Stimulated activated CD4-positive, alpha-beta T cell treated with anti-CD3 and anti-CD28 coated beads, Interleukin-15, amount 100 ng/mL, for 24 hours (primary cell): ENCODE measurements around the gene SLC15A3.

Source experiments
- DNase-seq: peaks from one replicate; pipeline ENCODE4 v3.0.0-alpha.2; 2020

The SLC15A3 gene

GRCh38 chr11:60951904-60952741, at the start of gene SLC15A3:
Gene SLC15A3, minus strand, starts transcription at chr11:60952176. Its CDS starts 625 bp downstream, at chr11:60951551.
- peak; percentile 46 for DNase-seq

DNA sequence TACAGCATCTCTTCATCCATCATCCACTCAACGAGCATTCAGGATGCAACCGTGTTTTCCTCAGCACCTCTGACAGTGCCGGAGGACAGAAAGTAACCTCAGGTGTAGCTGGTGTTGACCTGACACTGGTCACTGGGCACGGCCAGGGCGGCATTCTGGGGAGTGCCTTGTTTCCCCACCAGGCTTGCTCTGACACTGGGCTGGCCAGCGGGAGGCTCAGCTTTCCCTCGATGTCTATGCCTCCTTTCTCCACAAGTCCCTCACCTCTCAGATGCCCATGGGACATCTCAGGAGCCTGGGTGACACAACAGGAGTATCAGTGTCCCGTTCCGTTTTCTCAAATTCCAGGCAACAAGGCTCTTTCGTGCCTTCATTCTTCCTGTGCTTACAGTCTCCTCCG, 48.5 kb upstream of the SLC15A3 start:
- DNase-seq: no peak

DNA sequence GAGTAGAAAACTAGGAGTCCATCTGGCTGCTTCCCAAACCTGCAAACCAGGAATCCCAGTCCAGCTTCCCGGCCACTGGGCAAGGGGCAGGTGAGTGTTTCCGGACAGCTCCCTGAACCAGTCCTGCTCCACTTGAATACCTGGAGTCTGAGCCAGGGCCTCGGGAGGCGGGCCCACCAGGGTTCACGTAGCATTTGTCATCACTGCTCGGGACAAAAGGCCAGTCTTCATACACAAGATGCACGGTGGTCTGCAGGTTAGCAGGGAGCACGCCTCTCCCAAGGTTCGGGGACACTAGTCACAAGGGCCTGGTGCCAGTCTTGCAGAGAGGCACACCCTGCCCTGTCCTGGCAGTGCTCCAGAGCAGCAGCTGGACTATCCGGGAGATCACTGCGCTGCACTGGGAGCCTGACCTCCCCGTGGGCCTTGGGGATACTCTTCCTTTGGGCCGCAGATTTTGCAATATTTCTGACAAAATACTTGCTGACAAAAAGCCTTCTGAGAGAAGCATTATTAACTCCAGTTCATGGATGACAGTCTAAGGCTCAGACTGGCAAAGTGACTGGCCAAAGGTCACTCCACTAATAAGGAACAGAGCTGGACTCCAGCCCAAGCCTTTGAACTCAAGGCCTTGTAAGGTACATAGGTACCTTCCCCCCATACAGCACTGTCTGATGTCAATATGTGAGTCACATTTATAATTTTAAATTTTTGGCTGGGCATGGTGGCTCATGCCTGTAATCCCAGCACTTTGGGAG, 44.6 kb upstream of the SLC15A3 start:
- DNase-seq: no peak

- no peak for DNase-seq
Observed at GRCh38 chr11:60995798-60996197, 43.8 kb upstream of the SLC15A3 start.

GRCh38 chr11:60994541-60995080, 42.6 kb upstream of the SLC15A3 start:
- DNase-seq: peak; percentile 69

DNA sequence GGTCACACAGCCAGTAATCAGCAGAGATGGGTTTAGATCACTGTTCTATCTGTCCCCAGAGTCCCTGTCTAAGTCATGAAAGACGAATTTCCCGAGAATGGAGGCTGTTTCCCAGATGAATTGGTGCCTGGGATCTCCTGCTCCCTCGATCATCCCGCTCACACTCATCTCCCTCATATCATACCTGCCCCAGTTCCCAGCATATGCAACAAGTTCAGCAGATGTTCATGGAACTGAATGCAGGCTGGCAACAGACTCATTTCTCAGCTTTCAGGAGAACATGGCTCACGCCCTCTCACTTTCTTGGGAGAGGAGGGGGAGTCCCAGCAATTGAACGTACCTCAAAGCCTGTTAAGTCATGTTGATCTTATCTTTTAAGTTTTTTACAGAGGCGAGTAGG, 41.6 kb upstream of the SLC15A3 start:
- DNase-seq: peak; percentile 74

DNA sequence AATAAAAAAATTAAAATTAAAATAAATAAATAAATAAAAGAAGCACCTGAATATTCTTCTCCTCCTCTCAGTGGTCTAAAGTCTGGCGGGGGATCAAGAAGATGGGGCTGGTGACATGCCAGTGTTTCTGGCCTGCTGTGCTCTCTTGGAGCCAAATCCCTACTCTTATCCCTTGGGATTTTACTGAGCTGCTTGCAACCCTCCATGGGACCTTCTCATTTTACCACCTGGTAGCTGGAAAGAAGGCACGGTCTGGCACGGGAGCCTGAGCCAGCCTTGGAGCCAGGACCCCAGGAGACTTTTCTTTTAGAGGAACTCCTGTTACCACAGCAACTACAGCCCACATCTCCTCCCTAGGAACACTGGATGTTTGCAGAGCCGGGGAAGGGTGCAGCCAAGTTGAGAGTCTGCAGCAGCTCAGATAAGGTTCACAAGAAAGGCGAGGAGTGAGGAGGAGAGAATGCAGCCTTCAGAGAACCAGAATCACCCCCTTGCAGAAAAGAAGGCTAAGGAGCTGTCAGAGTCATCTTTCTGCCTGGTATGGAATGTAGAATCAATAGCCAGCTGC, 41.0 kb upstream of the SLC15A3 start:
- no peak for DNase-seq

DNA sequence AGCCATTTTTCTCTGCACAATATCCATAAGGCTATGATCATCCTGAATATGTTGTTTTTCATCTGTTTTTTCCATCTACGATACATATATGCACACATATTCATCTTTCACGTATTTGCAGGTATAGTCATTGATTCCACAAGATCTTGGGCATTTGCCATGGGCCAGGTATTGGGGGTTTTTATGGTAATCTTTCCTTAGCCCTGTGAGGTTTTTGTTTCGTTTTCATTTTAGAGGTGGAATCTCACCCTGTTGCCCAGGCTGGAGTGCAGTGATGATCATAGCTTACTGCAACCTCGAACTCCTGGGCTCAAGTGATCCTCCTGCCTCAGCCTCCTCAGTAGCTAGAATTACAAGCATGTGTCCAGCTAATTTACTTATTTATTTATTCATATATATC, 39.5 kb upstream of the SLC15A3 start:
- peak; percentile 70 for DNase-seq

DNA sequence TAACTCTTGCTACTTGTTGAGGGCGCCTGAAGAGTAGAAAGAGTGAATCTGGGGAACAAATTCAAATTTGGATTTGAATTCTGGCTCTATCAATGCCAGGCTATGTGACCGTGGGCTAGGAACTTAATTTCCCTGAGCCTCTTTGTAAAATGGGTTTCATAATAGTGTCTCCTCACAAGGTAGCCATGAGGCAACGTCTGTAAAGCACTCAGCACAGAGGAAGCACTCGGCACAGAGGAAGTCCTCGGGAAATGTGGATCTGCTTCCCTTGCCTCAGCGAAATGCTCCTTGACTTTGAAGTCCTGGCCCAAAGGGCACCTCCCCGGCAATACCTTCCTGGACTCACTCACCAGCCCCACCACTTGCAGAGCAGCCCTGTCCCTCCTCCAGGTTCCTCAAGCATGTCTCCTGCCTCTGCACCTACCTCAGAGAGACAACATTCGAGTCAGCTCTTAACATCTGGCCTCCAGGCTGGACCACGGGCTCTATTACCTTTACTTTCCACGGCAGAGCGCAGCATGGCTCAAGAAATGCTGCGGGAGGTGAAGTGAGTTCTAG, 37.2 kb upstream of the SLC15A3 start:
- DNase-seq: no peak

DNA sequence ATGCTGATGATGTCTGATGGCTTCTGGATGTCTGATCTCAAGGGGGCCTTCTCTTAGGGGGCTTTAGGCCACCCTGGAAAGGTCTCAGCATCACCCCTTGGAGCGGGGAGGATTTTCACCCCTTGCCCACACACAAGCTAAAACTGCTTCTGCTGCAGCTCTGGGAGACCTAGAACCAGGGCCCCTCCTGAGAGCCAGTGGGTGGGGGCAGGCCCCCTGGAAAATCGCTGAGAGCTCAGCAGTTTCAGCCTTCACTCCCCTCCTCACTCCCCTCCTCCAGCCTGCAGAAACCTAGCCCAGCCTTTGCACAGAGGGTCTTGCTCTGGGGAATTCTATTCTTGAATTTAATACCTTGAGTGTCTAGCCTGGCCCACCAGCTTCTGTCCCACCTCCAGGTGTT, 36.7 kb upstream of the SLC15A3 start:
- no peak for DNase-seq

DNA sequence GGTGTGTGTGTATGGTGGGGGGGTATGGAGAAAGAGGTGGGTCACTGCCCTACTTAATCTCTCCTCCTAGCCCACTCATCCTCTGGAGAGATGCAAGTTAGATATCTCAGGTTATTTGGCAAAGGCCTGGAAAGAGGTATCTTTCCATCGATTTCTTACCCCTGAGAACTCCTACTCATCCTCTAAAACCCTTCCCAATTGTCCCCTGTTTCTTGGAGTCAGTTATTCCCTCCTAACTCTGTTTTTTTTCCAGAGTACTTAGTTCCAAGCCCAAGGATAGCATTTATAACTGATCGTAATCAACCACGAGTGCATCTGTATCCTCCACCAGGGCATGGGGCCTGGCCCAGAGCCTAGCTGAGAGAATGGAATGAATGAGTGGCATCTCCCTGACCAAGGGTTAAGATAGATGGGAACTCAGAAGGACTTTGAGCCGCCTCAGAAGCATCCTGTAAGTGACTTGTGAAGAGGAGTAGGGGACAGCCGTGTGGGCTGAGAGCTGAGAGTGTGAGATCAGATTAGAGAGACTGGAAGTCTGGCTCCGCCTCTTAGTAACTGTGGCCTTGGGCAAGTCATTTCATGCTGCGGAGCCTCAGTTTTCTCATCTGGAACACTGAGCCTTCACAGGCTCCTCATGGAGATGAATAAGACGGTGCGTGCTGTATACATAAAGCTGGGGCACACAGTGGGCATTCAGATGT, 35.8 kb upstream of the SLC15A3 start:
- peak; percentile 86 for DNase-seq

DNA sequence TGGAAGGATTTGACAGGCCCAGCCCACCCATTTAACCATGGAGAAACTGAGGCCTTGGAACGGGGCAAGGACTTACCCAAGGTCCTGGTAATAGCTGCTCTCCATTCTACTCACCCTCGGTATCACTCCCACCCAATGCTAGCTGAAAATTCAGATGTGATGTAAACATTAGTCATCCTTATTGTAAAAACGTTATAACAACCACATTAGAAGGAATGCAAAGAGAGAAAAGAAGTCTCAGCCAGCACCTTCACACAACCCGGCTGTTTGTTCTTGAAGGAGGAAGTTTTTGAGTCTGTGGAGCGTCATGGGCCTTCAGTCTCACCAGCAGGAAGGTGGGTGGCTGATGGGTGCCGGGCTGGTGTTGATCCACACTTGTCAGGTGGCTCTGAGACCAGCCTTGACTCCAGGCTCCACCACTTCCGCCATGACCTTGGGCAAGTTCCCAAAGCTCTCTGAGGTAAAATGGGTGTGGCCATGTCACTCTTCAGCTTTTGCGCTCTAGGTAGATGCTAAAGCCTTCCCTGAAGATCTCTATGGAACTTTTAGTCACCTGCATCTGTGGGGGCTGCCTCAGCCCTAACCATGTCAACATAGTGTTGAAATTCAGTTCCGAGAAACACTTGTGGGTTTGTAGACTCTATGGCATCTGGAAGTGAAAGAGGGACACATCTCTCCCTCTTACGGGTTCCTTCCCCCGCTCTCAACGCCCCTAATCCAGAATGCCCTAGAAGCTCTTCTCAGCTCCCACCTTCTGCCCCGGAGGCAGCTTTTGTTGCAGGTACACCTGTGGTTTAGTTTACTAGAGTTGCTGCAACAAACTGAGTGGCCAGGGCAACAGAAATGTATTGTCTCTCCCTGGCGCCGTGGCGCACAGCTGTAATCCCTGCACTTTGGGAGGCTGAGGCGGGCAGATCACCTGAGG, 34.3 kb upstream of the SLC15A3 start:
- DNase-seq: peak; percentile 94

DNA sequence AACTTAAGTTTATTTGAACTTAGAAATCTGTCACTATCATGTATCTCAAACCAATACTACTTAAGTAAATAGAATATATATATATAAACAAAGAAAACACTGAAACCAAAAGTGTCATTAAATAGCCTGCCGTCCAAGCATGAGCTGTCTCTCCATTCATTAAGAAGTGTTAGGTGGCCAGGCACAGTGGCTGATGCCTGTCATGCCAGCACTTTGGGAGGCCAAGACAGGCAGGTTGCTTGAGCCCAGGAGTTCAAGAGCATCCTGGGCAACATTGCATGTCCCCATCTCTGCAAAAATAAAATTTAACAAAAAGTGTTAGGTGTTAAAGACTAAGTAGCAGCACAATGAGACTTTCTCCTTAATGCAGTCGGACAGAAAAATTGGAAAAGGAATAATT, 33.5 kb upstream of the SLC15A3 start:
- no peak for DNase-seq

DNA sequence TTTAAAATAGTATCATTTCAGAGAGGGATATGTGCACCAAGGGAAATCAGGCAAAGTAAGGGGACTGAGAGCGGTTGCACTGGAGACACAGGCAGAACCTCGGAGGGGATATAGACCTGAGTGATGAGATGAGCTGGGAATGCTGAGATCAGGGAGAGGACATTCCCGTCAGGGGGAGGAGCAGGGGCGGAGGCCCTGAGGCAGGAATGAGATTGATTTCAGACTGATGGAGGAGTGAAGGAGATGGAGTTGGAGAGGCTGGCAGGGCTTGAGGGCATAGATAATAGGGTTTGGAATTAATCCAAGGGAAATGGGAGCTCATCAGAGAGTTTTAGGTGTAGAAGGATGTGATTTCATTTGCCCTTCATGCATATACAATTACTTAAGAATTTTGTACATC, 32.7 kb upstream of the SLC15A3 start:
- DNase-seq: no peak

DNA sequence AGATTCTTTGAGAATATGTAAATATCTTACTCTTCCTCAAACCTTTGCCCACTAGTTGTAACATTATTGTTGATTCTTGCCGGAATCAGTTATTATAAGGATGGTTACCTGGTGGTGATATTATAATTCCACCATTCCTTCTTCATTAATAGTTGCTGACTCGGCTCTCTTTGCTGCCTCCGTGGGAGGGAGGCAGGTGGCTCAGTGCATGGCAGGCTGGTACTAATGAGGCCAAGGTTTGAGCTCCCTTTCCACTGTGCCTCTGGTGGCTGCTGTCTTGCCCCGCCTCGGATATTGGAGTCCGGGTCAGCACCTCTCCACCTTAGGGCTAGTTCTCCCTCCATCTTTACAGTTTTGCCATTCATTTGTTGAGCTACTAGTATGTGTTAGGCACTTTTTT, 32.2 kb upstream of the SLC15A3 start:
- no peak for DNase-seq

DNA sequence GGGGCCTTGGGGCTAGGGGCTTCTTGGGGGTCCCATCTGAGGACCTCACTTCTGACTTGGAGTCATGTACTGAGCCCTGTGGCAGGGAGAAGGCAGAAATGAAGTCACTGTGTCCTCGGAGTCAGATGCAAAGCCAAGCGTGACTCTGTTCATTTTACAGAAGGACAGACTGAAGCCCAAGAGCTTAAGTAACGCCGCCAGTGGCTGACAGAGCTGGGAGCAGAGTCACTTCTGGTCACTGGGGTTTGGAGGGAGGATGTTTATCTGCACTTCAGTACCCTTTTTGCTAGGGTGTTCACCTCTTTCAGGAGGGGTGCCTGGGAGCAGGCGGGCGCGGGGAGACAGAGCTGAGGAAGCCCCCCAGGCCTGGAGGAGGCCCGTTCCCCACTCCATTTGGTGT, 30.2 kb upstream of the SLC15A3 start:
- peak; percentile 51 for DNase-seq

GRCh38 chr11:60981515-60981914, 29.5 kb upstream of the SLC15A3 start:
- DNase-seq: peak; percentile 54

DNA sequence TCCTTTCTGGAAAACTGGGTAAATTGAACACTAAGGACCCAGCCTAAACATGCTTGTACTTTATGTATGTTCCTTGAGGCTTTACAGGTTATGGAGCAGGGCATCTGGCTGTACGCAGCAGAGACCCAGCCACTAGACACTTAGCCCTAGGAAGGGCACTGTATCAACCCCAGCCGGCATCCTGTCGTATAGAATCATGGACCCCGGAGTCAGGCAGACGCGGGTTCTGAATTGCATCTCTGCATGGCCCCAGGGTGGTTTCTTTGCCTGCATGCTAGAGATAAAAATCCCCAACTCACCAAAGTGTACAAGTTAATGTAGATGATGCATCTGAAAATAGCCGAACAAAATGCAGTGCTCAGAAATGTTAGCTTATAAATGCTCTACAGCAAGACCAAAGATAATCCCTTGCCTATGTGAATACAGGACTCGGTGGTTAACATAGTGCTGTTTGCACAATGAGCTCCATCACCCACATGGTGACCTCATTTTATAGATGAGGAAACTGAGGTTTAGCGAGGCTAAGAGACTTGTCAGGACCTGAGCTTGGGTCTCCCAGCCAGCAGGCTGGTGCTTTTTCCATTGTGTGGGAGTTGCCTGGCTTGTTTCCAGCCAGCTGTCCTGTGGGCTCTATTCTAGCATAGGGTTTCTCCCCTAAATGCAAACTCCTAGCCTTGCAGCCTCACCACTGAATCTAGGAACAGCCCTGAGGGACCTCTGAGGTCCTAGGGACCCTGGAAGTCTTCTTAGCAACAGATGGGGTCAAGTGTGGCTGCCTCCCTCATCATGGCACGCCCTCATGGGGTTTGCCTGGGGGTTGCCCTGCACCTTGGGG, 26.8 kb upstream of the SLC15A3 start:
- peak; percentile 91 for DNase-seq

GRCh38 chr11:60977836-60978235, 25.9 kb upstream of the SLC15A3 start:
- no peak for DNase-seq

GRCh38 chr11:60977224-60977623, 25.2 kb upstream of the SLC15A3 start:
- no peak for DNase-seq

GRCh38 chr11:60974726-60975125, 22.8 kb upstream of the SLC15A3 start:
- peak; percentile 65 for DNase-seq
